GM18873 (cell line): ENCODE measurements around the gene STRIP1.

Source experiments
- ATAC-seq: cut with Tn5 transposase; IDR thresholded peaks from one replicate; pipeline ENCODE4 v1.9.1; 2021; ENCODE audit warnings: mild to moderate bottlenecking, moderate library complexity, moderate number of reproducible peaks; ENCODE audit not compliant: unreplicated experiment, low FRiP score

The STRIP1 gene

GRCh38 chr1:110089561-110090275, 55.3 kb downstream of the STRIP1 start:
- no peak for ATAC-seq

- no peak for ATAC-seq
Measured at GRCh38 chr1:110091381-110091780, 57.0 kb downstream of the STRIP1 start.

GRCh38 chr1:110091791-110092190, 57.4 kb downstream of the STRIP1 start:
- no peak for ATAC-seq

GRCh38 chr1:110092991-110093390, 58.6 kb downstream of the STRIP1 start:
- no peak for ATAC-seq

GRCh38 chr1:110094931-110095654, 60.7 kb downstream of the STRIP1 start:
- no peak for ATAC-seq

- no peak for ATAC-seq
Measured at GRCh38 chr1:110097507-110098221, 63.2 kb downstream of the STRIP1 start.

- ATAC-seq = no peak
Measured at GRCh38 chr1:110098222-110099026, 64.0 kb downstream of the STRIP1 start.

GRCh38 chr1:110100335-110100734, 65.9 kb downstream of the STRIP1 start:
- ATAC-seq = no peak

- ATAC-seq = no peak
Measured at GRCh38 chr1:110102081-110102480, 67.7 kb downstream of the STRIP1 start.
